ENCODE results near the gene TSC22D1.

TSC22D1 gene

GRCh38 chr13:44422755-44423643, 153.1 kb downstream of the TSC22D1 start:
- DNase-seq = no peak

GRCh38 chr13:44421853-44422525, 154.1 kb downstream of the TSC22D1 start:
- DNase-seq = no peak

GRCh38 chr13:44420376-44421220, 155.5 kb downstream of the TSC22D1 start:
- DNase-seq = no peak

GRCh38 chr13:44417876-44418275, 158.3 kb downstream of the TSC22D1 start:
- DNase-seq = no peak

GRCh38 chr13:44417446-44417845, 158.7 kb downstream of the TSC22D1 start:
- DNase-seq = no peak

- no peak for DNase-seq
These were observed 159.4 kb downstream of the TSC22D1 start for GRCh38 chr13:44416744-44417143.

GRCh38 chr13:44416301-44416700, 159.8 kb downstream of the TSC22D1 start:
- DNase-seq = no peak

GRCh38 chr13:44415815-44416214, 160.3 kb downstream of the TSC22D1 start:
- no peak for DNase-seq

- DNase-seq = no peak
These were observed 161.4 kb downstream of the TSC22D1 start for GRCh38 chr13:44414716-44415115.

- DNase-seq = no peak
These were observed 163.0 kb downstream of the TSC22D1 start for GRCh38 chr13:44413095-44413494.

- DNase-seq = no peak
These were observed 163.7 kb downstream of the TSC22D1 start for GRCh38 chr13:44412346-44412935.

- DNase-seq = no peak
These were observed 164.3 kb downstream of the TSC22D1 start for GRCh38 chr13:44411841-44412240.

GRCh38 chr13:44410328-44410859, 165.7 kb downstream of the TSC22D1 start:
- no peak for DNase-seq

GRCh38 chr13:44409595-44409994, 166.5 kb downstream of the TSC22D1 start:
- no peak for DNase-seq

GRCh38 chr13:44407891-44408290, 168.2 kb downstream of the TSC22D1 start:
- no peak for DNase-seq

GRCh38 chr13:44407379-44407778, 168.8 kb downstream of the TSC22D1 start:
- DNase-seq = no peak

GRCh38 chr13:44406617-44407016, 169.5 kb downstream of the TSC22D1 start:
- DNase-seq = no peak

- no peak for DNase-seq
These were observed 171.6 kb downstream of the TSC22D1 start for GRCh38 chr13:44404261-44405132.

- DNase-seq = peak; percentile 55
These were observed 172.6 kb downstream of the TSC22D1 start for GRCh38 chr13:44403461-44404056.

- DNase-seq = peak; percentile 72
These were observed 173.2 kb downstream of the TSC22D1 start for GRCh38 chr13:44402899-44403445.

- no peak for DNase-seq
These were observed 174.6 kb downstream of the TSC22D1 start for GRCh38 chr13:44401577-44401976.

Data from DMS79 (cell line).